Measurements from ENCODE around the gene PDLIM1.

DNA sequence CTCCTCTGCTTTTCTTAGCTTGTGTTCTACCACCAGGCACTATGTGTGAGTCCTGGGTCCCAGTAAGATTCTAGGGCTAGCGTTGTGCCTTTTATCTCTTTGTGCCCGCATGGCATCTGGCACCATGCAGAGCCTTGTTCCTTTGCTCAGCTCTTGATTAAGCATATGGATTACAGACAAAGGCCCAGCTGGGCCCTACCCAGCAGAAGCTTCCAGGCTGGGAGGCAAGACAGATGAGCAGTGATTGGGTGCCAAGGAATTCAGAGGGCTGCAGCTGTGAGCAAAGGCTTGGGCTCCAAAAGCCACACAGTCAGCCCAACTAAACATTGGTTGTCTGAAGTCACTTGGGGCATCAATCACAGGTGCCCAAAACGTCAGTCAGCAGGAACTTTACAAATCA is 94.8 kb downstream of the PDLIM1 start:
- TF ChIP-seq, protein P1, sequence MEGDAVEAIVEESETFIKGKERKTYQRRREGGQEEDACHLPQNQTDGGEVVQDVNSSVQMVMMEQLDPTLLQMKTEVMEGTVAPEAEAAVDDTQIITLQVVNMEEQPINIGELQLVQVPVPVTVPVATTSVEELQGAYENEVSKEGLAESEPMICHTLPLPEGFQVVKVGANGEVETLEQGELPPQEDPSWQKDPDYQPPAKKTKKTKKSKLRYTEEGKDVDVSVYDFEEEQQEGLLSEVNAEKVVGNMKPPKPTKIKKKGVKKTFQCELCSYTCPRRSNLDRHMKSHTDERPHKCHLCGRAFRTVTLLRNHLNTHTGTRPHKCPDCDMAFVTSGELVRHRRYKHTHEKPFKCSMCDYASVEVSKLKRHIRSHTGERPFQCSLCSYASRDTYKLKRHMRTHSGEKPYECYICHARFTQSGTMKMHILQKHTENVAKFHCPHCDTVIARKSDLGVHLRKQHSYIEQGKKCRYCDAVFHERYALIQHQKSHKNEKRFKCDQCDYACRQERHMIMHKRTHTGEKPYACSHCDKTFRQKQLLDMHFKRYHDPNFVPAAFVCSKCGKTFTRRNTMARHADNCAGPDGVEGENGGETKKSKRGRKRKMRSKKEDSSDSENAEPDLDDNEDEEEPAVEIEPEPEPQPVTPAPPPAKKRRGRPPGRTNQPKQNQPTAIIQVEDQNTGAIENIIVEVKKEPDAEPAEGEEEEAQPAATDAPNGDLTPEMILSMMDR (IDR thresholded peaks at IDR 0.05): no peak
- TF ChIP-seq EP300 (IDR thresholded peaks at IDR 0.05) (no peak), POLR2AphosphoS5 (IDR thresholded peaks at IDR 0.05) (no peak)

Measured in esophagus muscularis mucosa (tissue), 4 donors.